Midbrain (tissue), 1 donor: Measurements from ENCODE around the gene NPHP4.

Source experiments
- DNase-seq: peaks from one replicate; lab custom pipeline; 2025; lab: John Stamatoyannopoulos, UW

Gene NPHP4

DNA sequence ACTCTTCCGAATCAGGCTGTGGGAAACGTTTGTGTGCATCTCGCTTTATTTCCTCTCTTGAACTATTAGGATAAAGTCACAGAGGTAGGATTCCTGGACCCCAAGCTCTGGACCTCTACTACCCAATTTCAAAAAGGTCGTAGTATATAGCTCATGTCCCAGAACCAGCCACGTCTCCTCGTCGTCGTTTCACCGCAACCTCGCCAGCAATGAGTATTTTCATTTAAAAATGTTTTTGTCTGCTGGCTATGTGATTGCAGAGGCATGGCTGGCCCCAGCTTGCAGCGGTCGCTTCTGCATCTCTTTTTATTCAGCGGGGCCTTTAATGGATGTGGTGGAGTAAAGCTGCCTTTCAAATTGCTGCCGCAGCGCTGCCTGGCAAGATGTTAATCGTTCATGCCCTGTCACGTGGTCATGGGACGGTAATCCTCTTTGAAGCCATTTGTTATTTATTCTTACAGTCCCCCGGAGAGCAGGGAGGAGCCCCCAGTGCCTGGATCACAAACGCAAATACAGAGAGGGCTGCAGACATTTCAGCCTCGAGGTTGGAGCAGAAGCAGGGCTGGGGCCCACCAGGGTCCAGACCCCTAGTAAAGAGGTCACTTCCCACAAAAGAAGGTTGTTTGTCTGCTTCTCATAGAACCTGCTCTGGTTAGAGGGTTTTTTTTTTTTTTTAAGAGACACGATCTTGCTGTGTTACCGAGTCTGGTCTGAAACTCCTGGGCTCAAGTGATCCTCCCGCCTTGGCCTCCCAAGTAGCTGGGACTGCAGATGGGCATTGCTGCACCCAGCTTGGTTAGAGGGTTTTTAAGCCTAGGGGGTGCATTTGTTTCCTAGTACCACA lies 11.6 kb upstream of the NPHP4 start:
- DNase-seq = no peak

- DNase-seq = no peak
Observed at GRCh38 chr1:6002714-6003501, 10.7 kb upstream of the NPHP4 start.

- no peak for DNase-seq
Observed at GRCh38 chr1:6001992-6002576, 9.9 kb upstream of the NPHP4 start.

DNA sequence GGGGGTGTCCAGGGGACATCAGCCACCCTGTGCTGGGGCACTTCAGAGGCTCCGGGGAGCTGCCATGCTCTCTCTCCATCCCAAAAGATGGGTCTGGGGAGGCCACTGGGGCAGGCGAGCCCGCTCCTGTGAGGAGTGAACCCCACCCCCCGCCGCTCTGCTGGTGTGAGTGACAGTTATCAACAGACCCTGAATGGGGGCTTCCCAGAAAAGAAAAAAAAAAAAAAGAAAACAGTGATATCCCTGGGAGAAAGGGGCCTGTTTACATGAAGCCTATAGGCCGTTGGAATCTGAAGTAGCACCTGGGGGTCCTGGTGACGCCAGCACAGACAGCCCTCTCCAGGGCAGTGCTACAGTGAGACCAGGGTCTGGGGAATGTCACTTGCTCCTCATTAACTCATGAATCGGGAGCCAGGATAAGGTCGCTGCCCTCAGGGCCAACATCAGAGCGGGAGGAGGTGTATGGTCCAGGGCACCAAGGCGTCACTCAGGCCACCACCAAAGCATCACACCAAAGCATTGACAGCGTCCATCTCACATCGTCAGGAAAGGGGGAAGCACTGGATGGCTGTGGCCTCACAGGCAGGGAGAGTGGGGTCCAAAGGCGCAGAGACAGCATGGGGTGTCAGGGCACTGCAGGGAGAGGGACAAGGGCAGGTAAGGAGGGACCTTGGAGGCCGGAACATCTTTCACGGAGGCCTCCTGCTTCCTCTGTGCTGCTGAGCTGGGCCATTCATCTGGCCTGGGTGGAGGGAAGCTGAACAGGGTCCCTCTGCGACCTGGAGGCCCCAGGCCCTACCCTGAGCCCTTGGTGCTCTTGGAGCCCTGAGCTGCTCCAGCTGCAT lies 8.4 kb upstream of the NPHP4 start:
- no peak for DNase-seq

- no peak for DNase-seq
Observed at GRCh38 chr1:5999711-6000443, 7.7 kb upstream of the NPHP4 start.

DNA sequence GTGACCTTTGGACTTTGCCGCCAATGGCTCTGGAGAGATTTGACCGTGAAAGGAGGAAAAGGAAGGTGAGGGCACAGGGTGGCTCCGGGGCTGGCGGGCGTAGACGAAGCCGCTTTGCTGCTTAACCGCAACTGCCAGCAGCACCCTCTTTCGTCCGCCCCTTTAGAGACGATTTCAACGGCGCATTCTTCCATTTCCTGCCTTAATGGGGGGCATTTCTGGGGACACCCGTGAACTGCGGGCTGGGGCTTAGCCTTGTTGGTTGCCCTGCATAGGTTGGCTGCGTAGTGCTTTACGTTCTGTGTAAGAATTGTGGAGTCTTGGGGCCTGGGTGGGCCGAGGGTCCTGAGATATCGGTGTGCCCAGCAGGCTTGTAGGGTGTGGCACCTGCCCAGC lies 6.7 kb upstream of the NPHP4 start:
- DNase-seq = no peak

- no peak for DNase-seq
Observed at GRCh38 chr1:5998051-5998905, 6.1 kb upstream of the NPHP4 start.

DNA sequence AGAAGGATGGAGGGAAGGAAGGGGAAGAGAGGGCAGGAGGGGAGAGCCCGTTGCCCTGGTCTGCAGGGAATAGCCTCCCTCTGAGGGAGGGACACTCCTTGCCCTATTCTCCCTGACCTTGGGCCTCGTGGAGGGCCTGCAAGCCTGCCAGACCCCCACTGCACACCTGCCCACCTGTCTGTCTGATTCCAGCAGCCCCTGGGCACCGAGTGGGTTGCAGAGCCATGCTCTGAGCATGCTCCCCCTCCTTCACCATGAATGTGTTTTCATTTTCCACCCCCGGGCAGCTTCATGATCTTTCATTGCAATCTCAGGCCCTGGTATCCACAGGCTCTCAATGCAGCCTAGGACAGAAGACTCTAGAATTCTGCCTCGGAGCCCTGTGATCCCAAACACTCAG lies 5.1 kb upstream of the NPHP4 start:
- DNase-seq = no peak

GRCh38 chr1:5996641-5997270 lies 4.5 kb upstream of the NPHP4 start:
- DNase-seq = no peak

DNA sequence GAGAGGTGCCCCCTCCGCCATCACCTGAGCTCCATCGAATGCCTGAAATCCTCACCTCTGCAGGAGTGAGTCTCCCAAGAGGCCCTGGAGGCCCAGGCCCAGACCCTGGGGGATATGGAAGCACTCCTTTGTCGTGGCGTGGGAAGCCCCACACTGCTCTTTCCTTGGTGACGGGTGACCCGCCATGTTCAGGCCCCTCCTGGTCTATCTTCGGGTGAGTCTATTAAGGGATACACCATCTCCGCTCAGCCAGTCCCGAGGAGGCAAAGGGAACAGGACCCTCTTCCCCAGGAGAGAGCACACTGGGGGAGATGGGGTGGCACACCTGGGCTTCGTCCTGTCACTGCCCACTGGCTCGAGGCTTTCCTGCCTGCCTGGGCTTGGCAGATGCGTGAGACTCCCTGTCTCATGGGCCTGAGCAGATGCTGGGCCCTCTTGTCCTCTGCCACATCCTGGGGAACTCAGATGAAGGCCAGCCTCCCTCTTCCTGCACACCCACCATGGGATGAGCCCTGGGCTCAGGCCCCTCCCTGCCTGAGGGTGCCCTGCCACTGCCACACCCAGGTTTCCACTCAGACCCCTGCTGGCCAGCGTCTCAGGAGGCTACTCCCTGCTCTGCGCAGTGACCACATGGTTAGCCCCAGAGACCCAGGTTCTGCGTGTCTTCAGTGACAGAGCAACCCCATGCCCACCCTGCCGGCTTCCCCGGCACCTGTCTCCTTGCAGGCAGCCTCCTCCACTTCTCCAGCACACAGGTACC lies 3.8 kb upstream of the NPHP4 start:
- no peak for DNase-seq

DNA sequence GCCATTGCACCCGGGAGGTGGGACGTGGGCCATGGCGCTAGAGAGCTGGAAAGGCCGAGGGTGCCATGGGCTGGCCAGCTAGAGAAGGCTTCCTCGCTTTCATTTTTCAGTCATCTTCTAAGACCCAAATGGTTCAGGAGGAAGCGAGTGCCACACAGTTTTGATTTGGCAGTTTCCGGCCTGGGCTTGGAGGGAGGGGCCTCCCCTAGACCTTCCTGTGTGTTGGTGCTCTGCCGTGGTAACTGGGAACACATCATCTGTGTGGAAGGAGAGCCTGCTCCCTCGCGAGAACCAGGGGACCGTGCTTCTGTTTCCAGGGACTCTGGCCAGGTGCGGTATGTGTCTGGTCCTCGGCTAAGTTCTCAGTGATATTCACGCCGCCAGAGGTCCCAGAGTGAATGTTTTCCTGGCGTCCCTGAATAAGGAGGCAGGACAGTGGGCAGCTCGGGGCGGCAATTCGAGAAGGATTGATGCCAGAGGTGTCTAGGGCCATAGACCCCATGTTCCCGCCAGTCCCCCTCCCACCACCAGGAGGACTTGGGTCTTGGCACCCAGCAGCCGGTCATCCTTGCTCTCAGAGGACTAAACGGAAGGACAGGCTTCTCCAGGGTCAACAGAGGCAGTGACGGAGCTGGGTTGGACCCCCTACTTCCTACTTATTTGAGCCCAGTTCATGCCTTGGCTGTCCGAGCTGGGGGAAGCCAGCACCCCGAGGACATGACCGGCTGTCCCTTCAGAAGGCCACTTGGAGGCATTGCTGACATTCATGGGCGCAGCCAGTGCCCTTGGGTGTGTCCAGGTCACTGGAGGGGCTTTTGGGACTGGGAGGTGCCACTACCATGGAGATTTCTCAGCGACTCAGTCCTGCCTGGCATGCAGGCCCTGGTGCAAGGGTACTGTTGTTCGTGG lies 2.7 kb upstream of the NPHP4 start:
- DNase-seq = no peak

DNA sequence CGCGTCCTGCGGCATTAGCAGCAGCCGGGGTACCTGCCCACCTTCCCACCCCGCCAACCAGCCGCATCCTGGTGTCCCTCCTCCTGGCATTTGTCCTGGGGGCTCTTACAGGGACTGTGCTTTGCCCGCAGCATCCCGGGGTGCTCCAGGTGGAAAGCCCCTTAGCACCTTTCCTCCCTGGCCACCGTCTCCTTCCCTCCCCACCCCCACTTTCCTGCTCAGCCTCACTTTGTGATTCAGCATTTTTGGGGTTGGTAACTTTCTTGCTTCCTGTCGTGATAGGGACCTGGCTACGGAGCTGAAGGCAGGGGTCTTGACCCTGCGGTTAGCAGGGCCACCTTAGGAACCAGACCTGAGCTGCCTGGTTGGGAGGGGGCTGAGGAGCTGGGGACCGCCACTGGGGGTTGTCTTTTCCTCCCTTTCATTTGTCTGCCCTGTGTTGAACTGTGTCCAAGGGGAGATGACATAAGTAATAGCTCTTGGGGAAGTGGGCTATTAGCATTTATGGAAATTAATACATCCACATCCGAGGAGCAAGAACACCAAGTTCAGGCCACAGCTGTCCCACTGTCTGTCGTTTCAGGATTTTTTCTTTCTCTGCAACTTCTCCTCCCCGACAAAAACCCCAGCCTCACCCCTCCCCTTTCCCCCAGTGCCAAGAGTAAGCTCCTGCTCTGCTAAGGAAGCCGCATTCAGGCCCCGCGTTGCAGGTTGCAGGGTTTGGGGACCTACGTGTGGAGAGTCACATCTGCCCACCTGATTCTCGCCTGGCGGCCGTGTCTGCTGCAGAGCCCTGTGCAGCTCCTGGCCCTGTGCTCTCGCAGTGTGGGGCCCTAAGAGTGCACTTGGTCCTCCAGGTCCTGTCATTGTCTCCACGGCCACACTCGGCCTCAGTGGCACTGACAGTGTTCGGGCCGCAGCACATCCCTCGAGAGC lies 1.6 kb upstream of the NPHP4 start:
- no peak for DNase-seq

- DNase-seq = no peak
Observed at GRCh38 chr1:5992814-5993555, 760 bp upstream of the NPHP4 start.

GRCh38 chr1:5991381-5992025 lies 722 bp downstream of the NPHP4 start:
- peak; percentile 50 for DNase-seq

DNA sequence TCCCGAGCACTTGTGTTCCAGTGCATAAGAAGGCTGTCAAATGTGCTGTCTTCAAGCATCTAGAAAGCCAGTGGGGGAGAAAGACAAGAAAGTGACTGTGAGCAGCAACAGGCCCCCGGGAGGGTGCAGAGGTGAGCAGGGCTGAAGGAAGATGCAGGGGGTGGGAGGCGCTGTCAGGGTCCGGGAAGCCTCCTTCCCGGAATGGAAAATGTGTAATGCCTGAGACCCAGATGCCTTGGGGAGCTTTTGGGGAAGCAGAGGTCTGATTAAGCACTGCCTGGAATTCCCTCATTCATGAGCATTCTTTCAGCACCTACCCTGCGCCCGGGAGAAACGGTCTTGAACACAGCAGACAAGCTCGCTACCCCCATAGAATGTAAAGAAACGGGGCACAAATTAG lies 1.3 kb downstream of the NPHP4 start:
- no peak for DNase-seq
